GM12865 (cell line): ENCODE measurements around the gene SLC41A3.

Experiments used
- DNase-seq: peaks from one replicate; pipeline ENCODE4 v3.0.0; 2010; ENCODE audit warnings: low read depth
- H3K4me3 ChIP-seq: 2 replicates; pipeline ENCODE4 v1.5.1; 2011; ENCODE audit warnings: mild to moderate bottlenecking, low read depth, low read length, control low read depth
- CTCF ChIP-seq: IDR thresholded peaks from 2 replicates; pipeline ENCODE4 v1.5.1; 2011; ENCODE audit warnings: low read length, control low read depth, low read depth, inconsistent platforms; ENCODE audit not compliant: insufficient read depth; ENCODE audit errors: missing control alignments

The SLC41A3 gene

DNA sequence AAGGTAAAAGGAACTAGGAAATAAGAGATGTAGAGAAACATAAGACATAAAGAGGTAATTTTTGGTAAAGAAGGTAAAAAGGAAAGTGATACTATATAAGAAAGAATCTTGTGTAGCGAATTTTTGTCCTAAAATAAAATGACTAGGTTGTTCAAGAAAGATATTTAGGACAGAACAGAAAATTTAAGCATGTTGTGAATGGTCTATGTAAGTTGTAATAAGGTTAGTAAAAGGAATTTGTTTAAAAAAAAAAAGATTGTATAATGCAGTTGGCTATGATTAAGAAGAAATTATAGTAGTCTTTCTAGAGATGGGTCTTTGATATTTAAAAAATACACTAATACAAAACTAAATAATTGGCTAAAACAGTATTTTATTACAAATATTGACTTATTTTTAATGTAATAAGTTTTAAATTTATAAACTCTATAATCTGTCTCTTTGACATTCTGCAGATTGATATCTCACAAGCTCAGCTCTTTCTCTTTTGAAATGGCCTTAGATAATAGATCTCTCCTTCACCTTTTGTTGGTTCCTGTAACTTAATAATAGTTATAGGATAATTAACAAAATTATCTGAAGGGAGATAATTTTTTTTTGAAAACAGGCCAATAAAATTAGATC, 3.7 kb upstream of the SLC41A3 start:
- no peak overlapping the region for H3K4me3 ChIP-seq
- TF ChIP-seq CTCF = no peak
- no peak for DNase-seq

DNA sequence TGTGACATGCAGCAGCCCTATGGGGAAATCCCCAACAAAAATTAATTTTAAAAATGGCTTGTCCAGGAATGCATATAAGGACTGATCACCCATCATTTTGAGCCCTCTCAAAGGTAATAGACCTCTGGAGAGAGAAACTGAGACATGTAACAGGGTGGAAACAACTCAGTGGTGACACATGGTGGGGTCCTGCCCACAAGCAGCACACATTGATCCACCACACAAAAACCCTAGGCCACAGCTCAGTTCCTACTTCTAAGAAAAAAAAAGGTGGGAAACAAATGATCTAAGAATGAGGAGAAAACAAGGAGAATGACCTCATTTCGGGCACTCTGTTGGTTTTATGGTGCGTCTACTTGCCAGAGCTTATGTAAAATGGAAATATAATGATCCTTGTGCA, 1.9 kb upstream of the SLC41A3 start:
- no peak for TF ChIP-seq CTCF
- DNase-seq = no peak
- H3K4me3 ChIP-seq = no peak overlapping the region

GRCh38 chr3:126085276-126085675, 1.4 kb upstream of the SLC41A3 start:
- H3K4me3 ChIP-seq = no peak overlapping the region
- DNase-seq = no peak
- no peak for TF ChIP-seq CTCF

DNA sequence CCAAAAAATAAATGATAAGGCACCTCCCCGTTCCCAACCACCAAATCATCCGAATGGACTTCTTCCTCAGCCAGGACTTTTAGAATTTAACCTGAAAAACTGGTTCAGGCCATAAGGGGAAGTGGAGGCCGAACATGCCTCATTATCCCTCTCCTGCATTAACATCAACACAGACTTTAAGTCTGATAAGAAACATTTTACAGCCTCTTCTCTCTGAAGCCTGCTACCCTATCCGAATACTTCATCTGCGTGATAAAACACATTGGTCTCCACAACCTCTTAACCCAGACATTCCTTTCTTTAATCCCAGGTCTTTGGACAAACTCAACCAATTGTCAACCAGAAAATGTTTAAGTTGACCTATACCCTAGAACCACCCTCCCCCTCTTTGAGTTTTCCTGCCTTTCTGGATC, 850 bp upstream of the SLC41A3 start:
- peak overlapping the region; percentile 92 for H3K4me3 ChIP-seq
- DNase-seq = no peak
- no peak for TF ChIP-seq CTCF

DNA sequence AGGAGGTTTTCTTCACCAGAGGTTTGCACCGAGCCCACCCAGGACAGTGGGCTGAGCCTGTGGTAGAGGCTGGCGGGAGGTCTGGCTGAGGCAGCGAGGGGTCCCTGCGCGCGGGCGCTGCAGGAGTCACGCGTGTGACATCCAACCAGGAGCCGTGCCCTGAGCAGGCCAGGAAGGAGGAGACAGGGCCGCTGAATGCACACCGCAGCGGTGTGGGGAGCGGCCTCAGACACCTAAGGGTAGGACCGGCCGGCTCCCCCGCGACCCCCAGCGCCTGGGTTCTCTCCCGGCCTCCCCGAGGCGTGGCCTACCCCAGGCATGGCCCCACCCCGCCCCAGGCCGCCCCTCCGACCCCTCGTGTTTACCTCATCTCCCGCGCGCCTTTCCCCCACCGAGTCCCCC, 412 bp downstream of the SLC41A3 start:
- TF ChIP-seq CTCF = no peak
- peak; percentile 65 for DNase-seq
- H3K4me3 ChIP-seq = peak overlapping the region; percentile 92

- DNase-seq = no peak
- TF ChIP-seq CTCF = no peak
Measured at GRCh38 chr3:126083138-126083445, 832 bp downstream of the SLC41A3 start.

More at GRCh38 chr3:126083138-126083445, 832 bp downstream of the SLC41A3 start:
- H3K4me3 ChIP-seq = peak overlapping the region; percentile 92
